Right lobe of liver (tissue), 4 donors: ENCODE measurements around the gene RBM44.

Experiments used
- POLR2A ChIP-seq: fragments of 450-650 bp; IDR thresholded peaks from one replicate; pipeline ENCODE4 v1.6.1; 2017; ENCODE audit warnings: antibody characterized with exemption, mild to moderate bottlenecking
- TF ChIP-seq, protein P1 (sequence below), 4 donors: fragments of 200-600 bp in 3 of 4; fragments of 450-650 bp in 1 of 4; IDR thresholded peaks; one replicate each; pipeline versions ENCODE4 v1.5.1 to v1.8.0; 2016 to 2022; ENCODE audit warnings: antibody characterized with exemption in 4 of 4, mild to moderate bottlenecking in 2 of 4
- donor health status: DM: no; HTN: no; CAD: no.
- donor health status: DM: no; HTN: no; CAD: no.
- donor health status: DM: no; HTN: yes; CAD: no.

DNA sequence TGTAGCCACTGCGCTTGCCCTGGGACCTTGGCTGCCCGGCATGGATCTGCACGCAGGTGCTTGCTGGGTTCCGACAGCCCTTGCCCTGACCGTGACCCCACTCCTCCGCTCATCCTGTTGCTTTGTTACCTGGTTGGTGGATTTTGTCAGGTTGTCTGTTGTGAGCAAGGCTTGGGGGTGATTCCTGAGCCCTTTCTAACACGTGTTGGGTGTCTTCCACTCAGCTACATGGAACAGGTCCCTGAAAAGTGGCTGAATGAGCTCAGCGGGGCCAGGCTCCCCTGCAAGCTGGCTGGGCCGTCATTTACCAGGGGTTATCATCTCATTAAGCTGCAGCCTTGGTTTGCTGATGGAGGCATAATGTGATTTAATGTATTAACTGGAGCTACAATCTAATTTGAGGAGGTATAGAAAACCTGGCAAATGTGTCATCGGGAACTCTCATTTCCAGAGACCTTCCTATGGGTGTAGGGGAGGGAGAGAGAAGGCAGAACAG is 85.4 kb downstream of the RBM44 start:
- TF ChIP-seq, protein P1, sequence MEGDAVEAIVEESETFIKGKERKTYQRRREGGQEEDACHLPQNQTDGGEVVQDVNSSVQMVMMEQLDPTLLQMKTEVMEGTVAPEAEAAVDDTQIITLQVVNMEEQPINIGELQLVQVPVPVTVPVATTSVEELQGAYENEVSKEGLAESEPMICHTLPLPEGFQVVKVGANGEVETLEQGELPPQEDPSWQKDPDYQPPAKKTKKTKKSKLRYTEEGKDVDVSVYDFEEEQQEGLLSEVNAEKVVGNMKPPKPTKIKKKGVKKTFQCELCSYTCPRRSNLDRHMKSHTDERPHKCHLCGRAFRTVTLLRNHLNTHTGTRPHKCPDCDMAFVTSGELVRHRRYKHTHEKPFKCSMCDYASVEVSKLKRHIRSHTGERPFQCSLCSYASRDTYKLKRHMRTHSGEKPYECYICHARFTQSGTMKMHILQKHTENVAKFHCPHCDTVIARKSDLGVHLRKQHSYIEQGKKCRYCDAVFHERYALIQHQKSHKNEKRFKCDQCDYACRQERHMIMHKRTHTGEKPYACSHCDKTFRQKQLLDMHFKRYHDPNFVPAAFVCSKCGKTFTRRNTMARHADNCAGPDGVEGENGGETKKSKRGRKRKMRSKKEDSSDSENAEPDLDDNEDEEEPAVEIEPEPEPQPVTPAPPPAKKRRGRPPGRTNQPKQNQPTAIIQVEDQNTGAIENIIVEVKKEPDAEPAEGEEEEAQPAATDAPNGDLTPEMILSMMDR (IDR thresholded peaks at IDR 0.05), result no peak
- no peak for TF ChIP-seq POLR2A
